Adrenal gland (tissue), 12 donors: Measurements from ENCODE around the gene ZDBF2. TPM values are rescaled to one million over a fixed set of nuclear protein-coding genes. Genes with fewer than 3 reads are reported as not detected.

Experiments used
- DNase-seq, 7 donors: peaks; one replicate each; pipeline ENCODE4 v3.0.0-alpha.2; 2019 to 2020
- H3K27ac ChIP-seq, 5 donors: fragments of 200-600 bp; sonication (generic) in 4 of 5; 1 replicate in 3 of 5; 2 replicates in 2 of 5; pipeline versions ENCODE4 v1.5.1 to v1.8.0; 2016 to 2020; ENCODE audit warnings: mild to moderate bottlenecking in 1 of 5
- H3K27me3 ChIP-seq: fragments of 200-600 bp; 2 replicates; pipeline ENCODE4 v1.8.0; 2021
- H3K36me3 ChIP-seq, 2 donors: fragments of 200-600 bp; replicated peaks in 1 of 2; 1 replicate in 1 of 2; 2 replicates in 1 of 2; pipeline versions ENCODE4 v1.5.1 to v1.8.0; 2018 to 2022
- H3K4me1 ChIP-seq, 2 donors: fragments of 200-600 bp; replicated peaks in 1 of 2; 1 replicate in 1 of 2; 2 replicates in 1 of 2; pipeline versions ENCODE4 v1.5.1 to v1.8.0; 2018 to 2021
- H3K4me3 ChIP-seq, 4 donors: fragments of 200-600 bp; sonication (generic) in 3 of 4; one replicate each; pipeline ENCODE4 v1.5.1; 2016 to 2018
- H3K9me3 ChIP-seq, 3 donors: fragments of 200-600 bp; sonication (generic) in 1 of 3; replicated peaks in 1 of 3; 1 replicate in 2 of 3; 2 replicates in 1 of 3; pipeline versions ENCODE4 v1.5.1 to v1.8.0; 2016 to 2021
- CTCF ChIP-seq, 6 experiments: fragments of 450-650 bp in 4 of 6; fragments of 200-600 bp in 2 of 6; sonication (generic) in 1 of 6; IDR thresholded peaks; 1 replicate in 5 of 6; 2 replicates in 1 of 6; pipeline versions ENCODE4 v1.5.1 to v1.8.0; 2016 to 2021; ENCODE audit warnings: antibody characterized with exemption in 6 of 6, mild to moderate bottlenecking in 2 of 6, moderate library complexity in 1 of 6
- POLR2A ChIP-seq, 2 donors: fragments of 450-650 bp; IDR thresholded peaks; one replicate each; pipeline ENCODE4 v1.6.1; 2017; ENCODE audit warnings: antibody characterized with exemption in 2 of 2, mild to moderate bottlenecking in 2 of 2, moderate library complexity in 1 of 2
- WGBS, 4 donors: extraction: QIAGEN DNeasy Blood & Tissue Kit in 2 of 4; methylation state at CpG; one replicate each; pipeline versions ENCODE4 v1.1.5 to v1.1.7; 2013 to 2017; 5-methylcytosine and 5-hydroxymethylcytosine counted together
- intact Hi-C, 2 donors: fragments of 100-400 bp; cut with DNase I; formaldehyde crosslinking; loops; one replicate each; pipeline versions ENCODE4 v1.14.1 to v1.15.0; 2022 to 2023
- polyA plus RNA-seq, 3 donors: library from polyadenylated mRNA; stranded (reverse); fragments of 200-250 nt in 2 of 3; fragments of 350-450 nt in 1 of 3; fragmentation: Illumina TruSeq in 1 of 3; extraction: RNeasy Lipid Tissue Mini Kit (QIAGEN cat#74804) in 1 of 3; gene quantifications; one replicate each; pipeline ENCODE4 v1.2.3, GENCODE V29; 2013 to 2014
- total RNA-seq, 9 donors: library from RNA; depleted of rRNA in 4 of 9; stranded (reverse); fragments of >200 nt in 4 of 9; fragments of 120-200 nt in 1 of 9; fragmentation: NEBNext Ultra II Directional in 1 of 9; extraction: Animal tissue kit (Norgen Biotek cat#: 25700) in 1 of 9; gene quantifications; one replicate each; pipeline versions ENCODE4 v1.1.0 to v1.2.4, GENCODE V29; 2013 to 2023
- donor health status: healthy with polysubstance abuse.
- donor health status: Bipolar disorder and iron deficiency.
- donor health status: DM: yes; HTN: yes; CAD: no.
- donor health status: DM: no; HTN: no; CAD: no.
- donor health status: DM: no; HTN: no; CAD: no.
- donor health status: DM: yes; HTN: yes; CAD: no.

Gene ZDBF2
- total and polyA plus RNA-seq, 12 donors = 2.3 to 33.6 (median 13.6) TPM

- Histone ChIP-seq H3K9me3 (no peaks in the 10 kb centered on the region), H3K36me3 (no peaks in the 10 kb centered on the region), H3K27ac (no peak overlapping the region), H3K27me3 (no peaks in the 10 kb centered on the region), H3K4me3 (no peak overlapping the region), H3K4me1 (no peaks in the 10 kb centered on the region)
- TF ChIP-seq POLR2A (IDR thresholded peaks at IDR 0.05) (no peak), CTCF (IDR thresholded peaks at IDR 0.05) (no peak)
- intact Hi-C loops = no loop called here
- DNase-seq = peak in 1 of 7 donors; percentile 62
- 70 to 84% (median 73%) methylated on average over 2 of the region's 2 CpGs for WGBS, 4 donors
Measured at GRCh38 chr2:206230060-206230762, 44.3 kb upstream of the ZDBF2 start.

GRCh38 chr2:206231669-206232286, 42.7 kb upstream of the ZDBF2 start:
- H3K4me3 ChIP-seq = no peak overlapping the region
- TF ChIP-seq CTCF (IDR thresholded peaks at IDR 0.05) = no peak
- TF ChIP-seq POLR2A (IDR thresholded peaks at IDR 0.05) = no peak
- H3K36me3 ChIP-seq = no peaks in the 10 kb centered on the region
- DNase-seq = no peak
- intact Hi-C loops = no loop called here
- H3K4me1 ChIP-seq = no peaks in the 10 kb centered on the region
- no peak overlapping the region for H3K27ac ChIP-seq
- no peaks in the 10 kb centered on the region for H3K9me3 ChIP-seq
- 89 to 93% (median 91%) methylated on average over 6 of the region's 6 CpGs for WGBS, 4 donors
- no peaks in the 10 kb centered on the region for H3K27me3 ChIP-seq

- TF ChIP-seq CTCF (IDR thresholded peaks at IDR 0.05) (no peak), POLR2A (IDR thresholded peaks at IDR 0.05) (no peak)
- intact Hi-C loops = no loop called here
- 68 to 77% (median 73%) methylated on average over 7 of the region's 7 CpGs for WGBS, 4 donors
- no peaks in the 10 kb centered on the region for H3K9me3 ChIP-seq
- no peak overlapping the region for H3K4me3 ChIP-seq
- H3K27me3 ChIP-seq = peaks cover 4% of the 10 kb centered on the region
- no peak overlapping the region for H3K27ac ChIP-seq
- no peak for DNase-seq
- no peaks in the 10 kb centered on the region for H3K36me3 ChIP-seq
- no peaks in the 10 kb centered on the region for H3K4me1 ChIP-seq
Measured at GRCh38 chr2:206232287-206233035, 42.0 kb upstream of the ZDBF2 start.

GRCh38 chr2:206239157-206239556, 35.3 kb upstream of the ZDBF2 start:
- no peak for DNase-seq
- intact Hi-C loops = no loop called here
- H3K4me3 ChIP-seq = no peak overlapping the region
- H3K4me1 ChIP-seq = no peaks in the 10 kb centered on the region
- H3K36me3 ChIP-seq = no peaks in the 10 kb centered on the region
- H3K27ac ChIP-seq = no peak overlapping the region
- peaks cover 6% of the 10 kb centered on the region for H3K27me3 ChIP-seq
- no peak for TF ChIP-seq POLR2A (IDR thresholded peaks at IDR 0.05)
- TF ChIP-seq CTCF (IDR thresholded peaks at IDR 0.05) = no peak
- H3K9me3 ChIP-seq = no peaks in the 10 kb centered on the region
